ENCODE results near the gene THBD.

The THBD gene

GRCh38 chr20:23022849-23023248 is 26.6 kb downstream of the THBD start:
- in situ Hi-C loops (cut with HindIII; ENCODE audit: low pct_unique_long_range_greater_than_20kb, low sequenced_read_pairs), result no loop called here
- DNase-seq (ENCODE audit: low read depth in 1 of 2, low spot score in 1 of 2), result no peak
- no peak for TF ChIP-seq JUND (IDR thresholded peaks at IDR 0.05; ENCODE audit: low read depth)

GRCh38 chr20:23021951-23022350 is 27.5 kb downstream of the THBD start:
- in situ Hi-C loops (cut with HindIII; ENCODE audit: low pct_unique_long_range_greater_than_20kb, low sequenced_read_pairs), result no loop called here
- TF ChIP-seq JUND (IDR thresholded peaks at IDR 0.05; ENCODE audit: low read depth), result no peak
- no peak for DNase-seq (ENCODE audit: low read depth in 1 of 2, low spot score in 1 of 2)

GRCh38 chr20:23021541-23021940 is 27.9 kb downstream of the THBD start:
- in situ Hi-C loops (cut with HindIII; ENCODE audit: low pct_unique_long_range_greater_than_20kb, low sequenced_read_pairs), result no loop called here
- DNase-seq (ENCODE audit: low read depth in 1 of 2, low spot score in 1 of 2), result no peak
- TF ChIP-seq JUND (IDR thresholded peaks at IDR 0.05; ENCODE audit: low read depth), result no peak

GRCh38 chr20:23020230-23021018 is 29.0 kb downstream of the THBD start:
- TF ChIP-seq JUND (IDR thresholded peaks at IDR 0.05; ENCODE audit: low read depth), result no peak
- in situ Hi-C loops (cut with HindIII; ENCODE audit: low pct_unique_long_range_greater_than_20kb, low sequenced_read_pairs), result no loop called here
- DNase-seq (ENCODE audit: low read depth in 1 of 2, low spot score in 1 of 2), result no peak

GRCh38 chr20:23019403-23019802 is 30.1 kb downstream of the THBD start:
- no peak for DNase-seq (ENCODE audit: low read depth in 1 of 2, low spot score in 1 of 2)
- no peak for TF ChIP-seq JUND (IDR thresholded peaks at IDR 0.05; ENCODE audit: low read depth)
- in situ Hi-C loops (cut with HindIII; ENCODE audit: low pct_unique_long_range_greater_than_20kb, low sequenced_read_pairs), result no loop called here

GRCh38 chr20:23018941-23019340 is 30.5 kb downstream of the THBD start:
- no peak for TF ChIP-seq JUND (IDR thresholded peaks at IDR 0.05; ENCODE audit: low read depth)
- DNase-seq (ENCODE audit: low read depth in 1 of 2, low spot score in 1 of 2), result no peak
- in situ Hi-C loops (cut with HindIII; ENCODE audit: low pct_unique_long_range_greater_than_20kb, low sequenced_read_pairs), result no loop called here

GRCh38 chr20:23018432-23018831 is 31.0 kb downstream of the THBD start:
- no peak for DNase-seq (ENCODE audit: low read depth in 1 of 2, low spot score in 1 of 2)
- in situ Hi-C loops (cut with HindIII; ENCODE audit: low pct_unique_long_range_greater_than_20kb, low sequenced_read_pairs), result no loop called here
- TF ChIP-seq JUND (IDR thresholded peaks at IDR 0.05; ENCODE audit: low read depth), result no peak

GRCh38 chr20:23017516-23017915 is 32.0 kb downstream of the THBD start:
- no peak for DNase-seq (ENCODE audit: low read depth in 1 of 2, low spot score in 1 of 2)
- in situ Hi-C loops (cut with HindIII; ENCODE audit: low pct_unique_long_range_greater_than_20kb, low sequenced_read_pairs), result no loop called here
- no peak for TF ChIP-seq JUND (IDR thresholded peaks at IDR 0.05; ENCODE audit: low read depth)

GRCh38 chr20:23013429-23013828 is 36.0 kb downstream of the THBD start:
- in situ Hi-C loops (cut with HindIII; ENCODE audit: low pct_unique_long_range_greater_than_20kb, low sequenced_read_pairs), result no loop called here
- no peak for DNase-seq (ENCODE audit: low read depth in 1 of 2, low spot score in 1 of 2)
- TF ChIP-seq JUND (IDR thresholded peaks at IDR 0.05; ENCODE audit: low read depth), result no peak

GRCh38 chr20:23011008-23011721 is 38.3 kb downstream of the THBD start:
- no peak for TF ChIP-seq JUND (IDR thresholded peaks at IDR 0.05; ENCODE audit: low read depth)

GRCh38 chr20:23010096-23010495 is 39.4 kb downstream of the THBD start:
- in situ Hi-C loops (cut with HindIII; ENCODE audit: low pct_unique_long_range_greater_than_20kb, low sequenced_read_pairs), result no loop called here
- TF ChIP-seq JUND (IDR thresholded peaks at IDR 0.05; ENCODE audit: low read depth), result no peak
- no peak for DNase-seq (ENCODE audit: low read depth in 1 of 2, low spot score in 1 of 2)

More at GRCh38 chr20:23011008-23011721, 38.3 kb downstream of the THBD start:
- in situ Hi-C loops (cut with HindIII; ENCODE audit: low pct_unique_long_range_greater_than_20kb, low sequenced_read_pairs), result no loop called here
- no peak for DNase-seq (ENCODE audit: low read depth in 1 of 2, low spot score in 1 of 2)

GRCh38 chr20:23009636-23010035 is 39.8 kb downstream of the THBD start:
- in situ Hi-C loops (cut with HindIII; ENCODE audit: low pct_unique_long_range_greater_than_20kb, low sequenced_read_pairs), result no loop called here
- no peak for TF ChIP-seq JUND (IDR thresholded peaks at IDR 0.05; ENCODE audit: low read depth)
- DNase-seq (ENCODE audit: low read depth in 1 of 2, low spot score in 1 of 2), result peak in 1 of 2 experiments; percentile 10

GRCh38 chr20:23008667-23009066 is 40.8 kb downstream of the THBD start:
- in situ Hi-C loops (cut with HindIII; ENCODE audit: low pct_unique_long_range_greater_than_20kb, low sequenced_read_pairs), result no loop called here
- DNase-seq (ENCODE audit: low read depth in 1 of 2, low spot score in 1 of 2), result no peak
- no peak for TF ChIP-seq JUND (IDR thresholded peaks at IDR 0.05; ENCODE audit: low read depth)

Data from T47D (cell line).